T-helper 2 cell treated with Interferon-gamma antibody and Interleukin-4, amounts not matched to agents 5 μg/mL and 100 μg/mL, for 36 hours (primary cell): ENCODE measurements around the gene PFDN2.

ENCODE experiments used
- DNase-seq: peaks from one replicate; pipeline ENCODE4 v3.0.0; 2021; ENCODE audit warnings: low spot score
- H3K27ac Mint-ChIP-seq: one replicate; pipeline ENCODE4 v1.8.0; 2021; ENCODE audit warnings: mild to moderate bottlenecking, mixed read lengths
- H3K27me3 Mint-ChIP-seq: one replicate; pipeline ENCODE4 v1.8.0; 2021; ENCODE audit warnings: low read depth, mixed read lengths
- H3K36me3 Mint-ChIP-seq: one replicate; pipeline ENCODE4 v1.8.0; 2021; ENCODE audit warnings: low read depth, mixed read lengths
- H3K4me1 Mint-ChIP-seq: one replicate; pipeline ENCODE4 v1.8.0; 2021; ENCODE audit warnings: low read depth, mixed read lengths
- H3K4me3 Mint-ChIP-seq: one replicate; pipeline ENCODE4 v1.8.0; 2022; ENCODE audit warnings: mild to moderate bottlenecking, moderate library complexity, mixed read lengths
- H3K9me3 Mint-ChIP-seq: one replicate; pipeline ENCODE4 v1.8.0; 2021; ENCODE audit warnings: mixed read lengths

Gene PFDN2

GRCh38 chr1:161099090-161099802 is 18.6 kb downstream of the PFDN2 start:
- H3K27ac Mint-ChIP-seq = no peak overlapping the region

GRCh38 chr1:161098210-161099068 is 19.4 kb downstream of the PFDN2 start, which contains the start of gene KLHDC9:
Gene KLHDC9, plus strand, starts transcription at chr1:161098361. Its CDS starts 175 bp downstream, at chr1:161098536.
- Mint-ChIP-seq H3K27me3 (peaks cover 2% of the 10 kb centered on the region), H3K4me3 (peak within 1 kb of the TSS; percentile 91), H3K4me1 (peaks cover 23% of the 10 kb centered on the region), H3K36me3 (peaks cover 18% of the 10 kb centered on the region), H3K27ac (peak within 1 kb of the TSS; percentile 85), H3K9me3 (no peaks in the 10 kb centered on the region)
- DNase-seq = peak; percentile 54

More at GRCh38 chr1:161099090-161099802, 18.6 kb downstream of the PFDN2 start:
- Mint-ChIP-seq H3K27me3 (peaks cover 2% of the 10 kb centered on the region), H3K9me3 (no peaks in the 10 kb centered on the region), H3K36me3 (peaks cover 18% of the 10 kb centered on the region), H3K4me3 (peak overlapping the region; percentile 59), H3K4me1 (peaks cover 25% of the 10 kb centered on the region)
- no peak for DNase-seq

- no peak for DNase-seq
- peaks cover 36% of the 10 kb centered on the region for H3K4me1 Mint-ChIP-seq
- no peak overlapping the region for H3K4me3 Mint-ChIP-seq
- peaks cover 2% of the 10 kb centered on the region for H3K27me3 Mint-ChIP-seq
- H3K36me3 Mint-ChIP-seq = peaks cover 14% of the 10 kb centered on the region
- H3K9me3 Mint-ChIP-seq = no peaks in the 10 kb centered on the region
- H3K27ac Mint-ChIP-seq = no peak overlapping the region
These were observed 21.3 kb downstream of the PFDN2 start for GRCh38 chr1:161096530-161096929.

GRCh38 chr1:161096015-161096414 is 21.8 kb downstream of the PFDN2 start:
- Mint-ChIP-seq H3K27ac (no peak overlapping the region), H3K4me1 (peaks cover 36% of the 10 kb centered on the region), H3K9me3 (no peaks in the 10 kb centered on the region), H3K27me3 (peaks cover 2% of the 10 kb centered on the region), H3K4me3 (no peak overlapping the region), H3K36me3 (peaks cover 14% of the 10 kb centered on the region)
- no peak for DNase-seq

- no peak for DNase-seq
- Mint-ChIP-seq H3K36me3 (peaks cover 10% of the 10 kb centered on the region), H3K9me3 (no peaks in the 10 kb centered on the region), H3K4me3 (no peak overlapping the region), H3K27ac (no peak overlapping the region), H3K27me3 (peaks cover 2% of the 10 kb centered on the region), H3K4me1 (peaks cover 43% of the 10 kb centered on the region)
These were observed 22.6 kb downstream of the PFDN2 start for GRCh38 chr1:161095230-161095629.

GRCh38 chr1:161094481-161094880 is 23.4 kb downstream of the PFDN2 start:
- DNase-seq = no peak
- Mint-ChIP-seq H3K27me3 (peaks cover 2% of the 10 kb centered on the region), H3K36me3 (peaks cover 4% of the 10 kb centered on the region), H3K4me3 (no peak overlapping the region), H3K9me3 (no peaks in the 10 kb centered on the region), H3K27ac (no peak overlapping the region), H3K4me1 (peaks cover 43% of the 10 kb centered on the region)

GRCh38 chr1:161092621-161093028 is 25.2 kb downstream of the PFDN2 start:
- no peaks in the 10 kb centered on the region for H3K9me3 Mint-ChIP-seq
- H3K27me3 Mint-ChIP-seq = peaks cover 2% of the 10 kb centered on the region
- H3K27ac Mint-ChIP-seq = no peak overlapping the region
- peaks cover 33% of the 10 kb centered on the region for H3K4me1 Mint-ChIP-seq
- H3K36me3 Mint-ChIP-seq = no peaks in the 10 kb centered on the region
- peak; percentile 54 for DNase-seq
- H3K4me3 Mint-ChIP-seq = no peak overlapping the region

- H3K9me3 Mint-ChIP-seq = no peaks in the 10 kb centered on the region
- H3K4me1 Mint-ChIP-seq = peaks cover 26% of the 10 kb centered on the region
- no peaks in the 10 kb centered on the region for H3K36me3 Mint-ChIP-seq
- H3K4me3 Mint-ChIP-seq = no peak overlapping the region
- H3K27ac Mint-ChIP-seq = no peak overlapping the region
- DNase-seq = no peak
- H3K27me3 Mint-ChIP-seq = no peaks in the 10 kb centered on the region
These were observed 25.9 kb downstream of the PFDN2 start for GRCh38 chr1:161091796-161092507.

- no peak for DNase-seq
- Mint-ChIP-seq H3K9me3 (no peaks in the 10 kb centered on the region), H3K4me1 (peaks cover 20% of the 10 kb centered on the region)
These were observed 26.7 kb downstream of the PFDN2 start for GRCh38 chr1:161091093-161091492.

GRCh38 chr1:161090617-161091016 is 27.2 kb downstream of the PFDN2 start:
- H3K27me3 Mint-ChIP-seq = no peaks in the 10 kb centered on the region
- no peak for DNase-seq
- H3K36me3 Mint-ChIP-seq = no peaks in the 10 kb centered on the region
- no peak overlapping the region for H3K27ac Mint-ChIP-seq
- H3K9me3 Mint-ChIP-seq = no peaks in the 10 kb centered on the region
- H3K4me1 Mint-ChIP-seq = peaks cover 20% of the 10 kb centered on the region
- no peak overlapping the region for H3K4me3 Mint-ChIP-seq

More at GRCh38 chr1:161091093-161091492, 26.7 kb downstream of the PFDN2 start:
- Mint-ChIP-seq H3K27ac (no peak overlapping the region), H3K36me3 (no peaks in the 10 kb centered on the region), H3K27me3 (no peaks in the 10 kb centered on the region), H3K4me3 (no peak overlapping the region)

- Mint-ChIP-seq H3K36me3 (no peaks in the 10 kb centered on the region), H3K27me3 (no peaks in the 10 kb centered on the region), H3K9me3 (no peaks in the 10 kb centered on the region), H3K4me1 (peaks cover 20% of the 10 kb centered on the region), H3K27ac (no peak overlapping the region), H3K4me3 (no peak overlapping the region)
- no peak for DNase-seq
These were observed 27.9 kb downstream of the PFDN2 start for GRCh38 chr1:161089938-161090337.

- H3K9me3 Mint-ChIP-seq = no peaks in the 10 kb centered on the region
- H3K27ac Mint-ChIP-seq = no peak within 1 kb of the TSS
- H3K4me1 Mint-ChIP-seq = peaks cover 20% of the 10 kb centered on the region
- no peaks in the 10 kb centered on the region for H3K36me3 Mint-ChIP-seq
- no peak for DNase-seq
- H3K4me3 Mint-ChIP-seq = no peak within 1 kb of the TSS
- H3K27me3 Mint-ChIP-seq = no peaks in the 10 kb centered on the region
These were observed 28.4 kb downstream of the PFDN2 start, which contains the start of gene NECTIN4 for GRCh38 chr1:161089251-161089924. Gene NECTIN4, minus strand, starts transcription at chr1:161089558. Its CDS starts 262 bp downstream, at chr1:161089296.

GRCh38 chr1:161088587-161089110 is 29.2 kb downstream of the PFDN2 start:
- H3K27ac Mint-ChIP-seq = no peak overlapping the region
- no peak for DNase-seq
- H3K36me3 Mint-ChIP-seq = no peaks in the 10 kb centered on the region
- peaks cover 20% of the 10 kb centered on the region for H3K4me1 Mint-ChIP-seq
- H3K27me3 Mint-ChIP-seq = no peaks in the 10 kb centered on the region
- no peak overlapping the region for H3K4me3 Mint-ChIP-seq
- no peaks in the 10 kb centered on the region for H3K9me3 Mint-ChIP-seq
